Naive B cell (primary cell): Measurements from ENCODE around the gene C1QTNF3. TPM values are rescaled to one million over a fixed set of nuclear protein-coding genes. Genes with fewer than 3 reads are reported as not detected.
"Not testable (repeated sequence)": the region's sequence is repeated elsewhere in the genome, so short reads cannot be mapped to it uniquely, and the experiment has no call there.

Source experiments
- ATAC-seq, 2 donors: fragments of 150-1000 bp; cut with Tn5 transposase; 2 replicates each; pipeline ENCODE4 v1.10.0; 2021; ENCODE audit warnings: low read depth in 2 of 2, mild to moderate bottlenecking in 2 of 2, moderate library complexity in 2 of 2
- DNase-seq: peaks from one replicate; pipeline ENCODE4 v3.0.0; 2022
- H3K27ac Mint-ChIP-seq, 6 donors: one replicate each; pipeline ENCODE4 v1.8.0; 2020 to 2022; ENCODE audit warnings: mild to moderate bottlenecking in 6 of 6, mixed read lengths in 6 of 6, moderate library complexity in 5 of 6, inconsistent platforms in 2 of 6
- H3K27me3 Mint-ChIP-seq, 3 donors: one replicate each; pipeline ENCODE4 v1.8.0; 2021 to 2022; ENCODE audit warnings: mixed read lengths in 3 of 3, mild to moderate bottlenecking in 1 of 3
- H3K36me3 Mint-ChIP-seq, 2 donors: one replicate each; pipeline ENCODE4 v1.8.0; 2020 to 2022; ENCODE audit warnings: mixed read lengths in 2 of 2, inconsistent platforms in 1 of 2, mild to moderate bottlenecking in 1 of 2
- H3K4me1 Mint-ChIP-seq, 3 donors: one replicate each; pipeline ENCODE4 v1.8.0; 2020 to 2022; ENCODE audit warnings: mixed read lengths in 3 of 3, inconsistent platforms in 1 of 3, mild to moderate bottlenecking in 1 of 3, moderate library complexity in 1 of 3
- H3K4me3 Mint-ChIP-seq, 8 donors: one replicate each; pipeline ENCODE4 v1.8.0; 2020 to 2022; ENCODE audit warnings: mild to moderate bottlenecking in 8 of 8, mixed read lengths in 8 of 8, moderate library complexity in 8 of 8, inconsistent platforms in 2 of 8
- H3K9me3 Mint-ChIP-seq, 7 donors: one replicate each; pipeline ENCODE4 v1.8.0; 2020 to 2022; ENCODE audit warnings: mixed read lengths in 7 of 7, mild to moderate bottlenecking in 5 of 7, inconsistent platforms in 2 of 7, moderate library complexity in 1 of 7
- polyA plus RNA-seq, 6 donors: library from polyadenylated mRNA; unstranded; fragments of 300-500 nt; fragmentation: Illumina TruSeq; gene quantifications; one replicate each; pipeline ENCODE4 v1.2.3, GENCODE V29; 2021; ENCODE audit warnings: low read depth in 6 of 6

C1QTNF3 gene
- polyA plus RNA-seq, result under 1 TPM in 4 of 6 donors, not detected in 2; 0.51 to 0.92 (median 0.67) TPM

- peaks cover 0 to 4% (median 0%) of the 10 kb centered on the region in 7 donors for H3K9me3 Mint-ChIP-seq
- H3K4me3 Mint-ChIP-seq, result peak within 1 kb of the TSS in 4 of 8 donors; percentile 25 to 77 (median 36)
- H3K27ac Mint-ChIP-seq, result peak within 1 kb of the TSS; percentile 8 to 85 (median 46)
- ATAC-seq, result no peak
- no peaks in the 10 kb centered on the region for H3K27me3 Mint-ChIP-seq
- H3K4me1 Mint-ChIP-seq, result peaks cover 16 to 30% (median 26%) of the 10 kb centered on the region in 3 donors
- no peak for DNase-seq
- H3K36me3 Mint-ChIP-seq, result peaks cover 0 to 8% of the 10 kb centered on the region in 2 donors
Observed at GRCh38 chr5:34043099-34043876, at the start of gene C1QTNF3. TSS of gene C1QTNF3 (minus strand) at chr5:34043213. CDS start at chr5:34043125, 88 bp downstream.

DNA sequence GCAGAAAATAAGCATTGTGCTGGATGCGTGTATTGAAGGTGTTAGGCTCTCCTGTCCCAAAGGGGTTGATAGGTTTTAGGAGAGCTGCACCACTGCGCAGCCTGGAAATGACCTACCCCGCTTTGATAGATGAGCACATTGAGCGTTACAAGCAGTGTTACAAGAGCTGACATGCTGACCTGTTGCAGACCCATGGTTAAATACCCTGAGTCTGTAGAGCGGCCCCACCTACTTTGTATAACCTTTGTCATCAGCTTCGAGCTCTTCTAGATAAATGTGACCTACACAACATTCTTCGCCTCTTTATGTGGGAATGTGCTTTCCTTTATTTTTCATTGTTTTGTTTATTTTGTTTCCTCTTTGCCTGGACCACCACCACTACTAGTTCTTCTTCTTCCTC lies 48.0 kb upstream of the C1QTNF3 start:
- H3K27me3 Mint-ChIP-seq, H3K9me3 Mint-ChIP-seq, H3K36me3 Mint-ChIP-seq: not testable (repeated sequence)

DNA sequence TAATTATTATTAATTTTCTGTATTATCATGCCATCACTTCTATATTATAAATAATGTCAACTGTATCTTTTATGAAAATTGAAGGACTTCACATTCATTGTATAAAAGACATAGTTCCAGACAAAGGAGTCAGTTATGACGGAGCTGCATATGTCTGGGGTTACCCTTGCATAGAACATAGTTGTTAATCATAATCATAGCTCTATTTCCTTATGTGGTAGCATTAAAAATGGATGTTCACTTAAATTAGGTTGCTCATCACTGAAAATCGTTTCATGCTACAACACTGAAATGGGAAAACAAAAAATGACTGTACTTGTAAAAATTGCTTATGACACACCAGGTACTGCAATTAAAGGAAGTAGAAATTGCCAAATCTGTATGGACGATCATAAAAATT lies 46.8 kb upstream of the C1QTNF3 start:
- not testable (repeated sequence) for H3K4me1 Mint-ChIP-seq, H3K4me3 Mint-ChIP-seq, H3K36me3 Mint-ChIP-seq, H3K27me3 Mint-ChIP-seq, DNase-seq, H3K9me3 Mint-ChIP-seq, ATAC-seq, H3K27ac Mint-ChIP-seq

More for the DNA sequence above, 48.0 kb upstream of the C1QTNF3 start:
- DNase-seq, ATAC-seq, H3K27ac Mint-ChIP-seq, H3K4me3 Mint-ChIP-seq, H3K4me1 Mint-ChIP-seq: not testable (repeated sequence)

DNA sequence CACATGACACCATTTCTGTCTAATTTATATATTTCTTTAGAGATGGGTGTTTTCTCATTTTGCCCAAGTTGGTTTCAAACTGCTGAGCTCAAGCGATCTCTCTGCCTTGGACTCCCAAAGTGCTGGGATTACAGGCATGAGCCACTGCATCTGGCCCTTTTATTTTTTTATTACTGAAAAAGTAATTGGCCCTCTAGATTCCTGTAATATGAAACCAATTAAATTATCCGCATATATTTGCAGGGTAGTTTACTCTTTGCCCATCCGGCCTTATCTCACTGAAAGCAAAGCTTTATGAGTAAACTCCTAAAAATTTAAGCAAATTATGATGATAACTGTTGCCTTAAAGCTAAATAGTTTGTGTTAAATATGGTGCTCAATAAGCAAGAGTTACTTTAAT lies 44.7 kb upstream of the C1QTNF3 start:
- not testable (repeated sequence) for H3K4me3 Mint-ChIP-seq, H3K27me3 Mint-ChIP-seq, ATAC-seq, H3K4me1 Mint-ChIP-seq, H3K27ac Mint-ChIP-seq, H3K9me3 Mint-ChIP-seq, H3K36me3 Mint-ChIP-seq, DNase-seq

DNA sequence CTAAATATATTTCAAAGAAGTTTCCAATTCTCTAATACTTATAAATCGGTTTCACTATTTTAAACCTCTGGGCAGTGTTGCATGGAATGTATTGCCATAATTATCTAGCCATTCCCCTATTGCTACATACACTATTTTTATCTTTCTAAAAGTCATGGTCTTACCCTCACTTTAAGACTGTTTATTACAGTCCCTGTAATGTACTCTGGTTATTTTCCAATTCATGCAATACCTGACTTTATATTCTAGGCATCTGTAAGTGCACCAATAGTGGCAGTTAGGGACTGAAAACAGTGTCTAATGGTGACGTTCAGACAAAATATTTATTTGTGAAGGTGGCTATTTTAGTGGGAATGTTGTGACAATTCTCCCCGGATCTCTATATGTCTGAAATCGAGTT lies 40.9 kb upstream of the C1QTNF3 start:
- not testable (repeated sequence) for H3K27me3 Mint-ChIP-seq, DNase-seq, H3K36me3 Mint-ChIP-seq, H3K4me1 Mint-ChIP-seq, ATAC-seq, H3K9me3 Mint-ChIP-seq, H3K4me3 Mint-ChIP-seq, H3K27ac Mint-ChIP-seq

GRCh38 chr5:34079505-34079904 lies 36.5 kb upstream of the C1QTNF3 start:
- not testable (repeated sequence) for H3K4me3 Mint-ChIP-seq, H3K4me1 Mint-ChIP-seq, ATAC-seq, H3K9me3 Mint-ChIP-seq, H3K36me3 Mint-ChIP-seq, H3K27me3 Mint-ChIP-seq, DNase-seq, H3K27ac Mint-ChIP-seq

DNA sequence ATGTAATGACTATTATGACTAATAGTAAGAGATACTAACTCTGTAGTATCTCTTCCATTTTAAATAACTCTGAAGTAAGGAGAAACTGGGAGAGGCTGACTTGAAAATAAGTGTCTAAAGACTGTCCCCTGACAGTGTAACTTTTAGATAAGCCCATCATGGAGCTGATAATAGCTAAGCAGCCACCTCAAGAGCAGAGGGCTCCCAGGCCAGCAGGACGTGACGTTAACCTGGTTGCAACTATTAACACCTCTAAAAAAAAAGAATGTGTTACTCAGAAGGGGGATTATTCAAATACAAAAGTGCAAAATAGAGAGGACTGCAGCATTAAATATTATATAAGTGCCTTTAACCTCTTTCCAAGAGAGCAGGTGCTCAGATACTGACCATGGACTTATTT lies 34.6 kb upstream of the C1QTNF3 start:
- H3K4me1 Mint-ChIP-seq, ATAC-seq, H3K27me3 Mint-ChIP-seq, H3K9me3 Mint-ChIP-seq, DNase-seq, H3K36me3 Mint-ChIP-seq, H3K27ac Mint-ChIP-seq, H3K4me3 Mint-ChIP-seq: not testable (repeated sequence)

DNA sequence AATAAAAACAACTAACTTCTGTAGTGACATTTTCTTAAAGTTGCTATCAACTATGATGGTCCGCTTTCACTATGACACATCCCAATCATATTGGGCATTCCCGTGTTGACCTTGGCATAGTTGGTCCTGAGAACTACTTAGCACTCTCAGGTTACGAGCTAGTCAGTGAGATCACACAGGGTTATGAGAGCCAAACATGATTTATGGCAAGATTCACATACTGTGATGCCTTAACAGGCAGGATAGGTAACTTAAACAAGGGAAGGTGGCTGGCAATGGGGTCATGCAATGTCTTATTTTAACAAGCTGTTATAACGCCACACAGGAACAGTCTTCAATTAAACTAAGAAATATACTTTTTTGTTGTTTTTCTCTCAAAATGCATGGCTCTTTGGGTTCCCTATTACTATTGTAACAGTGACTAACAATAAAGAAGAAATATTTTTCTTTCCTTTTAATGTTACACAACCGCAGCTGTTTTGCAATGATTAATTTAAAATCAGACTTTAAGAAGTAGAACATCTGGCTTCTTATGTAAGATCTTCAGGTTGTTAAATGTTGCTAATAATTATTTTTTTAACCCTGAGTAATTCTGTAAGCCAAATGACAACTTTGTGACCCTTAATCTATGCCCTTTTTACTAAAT lies 33.8 kb upstream of the C1QTNF3 start:
- not testable (repeated sequence) for DNase-seq, H3K27ac Mint-ChIP-seq, H3K4me3 Mint-ChIP-seq, H3K9me3 Mint-ChIP-seq, ATAC-seq, H3K4me1 Mint-ChIP-seq, H3K27me3 Mint-ChIP-seq, H3K36me3 Mint-ChIP-seq

GRCh38 chr5:34074472-34074871 lies 31.5 kb upstream of the C1QTNF3 start:
- H3K4me1 Mint-ChIP-seq, H3K9me3 Mint-ChIP-seq, H3K36me3 Mint-ChIP-seq, DNase-seq, H3K27ac Mint-ChIP-seq, H3K4me3 Mint-ChIP-seq, ATAC-seq, H3K27me3 Mint-ChIP-seq: not testable (repeated sequence)

DNA sequence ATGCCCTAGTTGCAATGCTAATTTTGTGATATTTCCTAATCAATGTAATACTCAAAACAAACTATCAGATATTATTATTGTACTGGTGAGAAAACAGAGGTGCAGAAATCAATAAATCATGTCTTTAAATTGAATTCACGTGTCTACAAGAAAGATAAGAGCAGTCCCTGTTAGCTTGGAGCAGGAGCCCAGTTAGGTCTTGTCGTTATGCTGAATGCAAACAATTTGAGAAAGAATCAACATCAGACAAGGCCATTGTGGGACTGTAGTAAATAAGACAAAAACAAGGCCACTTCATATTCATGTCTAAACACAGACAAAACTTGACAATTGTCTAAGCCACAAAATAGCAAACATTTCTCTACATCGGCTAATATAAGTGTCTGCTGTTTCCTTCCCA lies 31.1 kb upstream of the C1QTNF3 start:
- not testable (repeated sequence) for H3K4me3 Mint-ChIP-seq, H3K27ac Mint-ChIP-seq

GRCh38 chr5:34070626-34071025 lies 27.6 kb upstream of the C1QTNF3 start:
- H3K9me3 Mint-ChIP-seq, result peaks cover 0 to 15% (median 9%) of the 10 kb centered on the region in 7 donors
- not testable (repeated sequence) for H3K4me3 Mint-ChIP-seq, ATAC-seq, H3K27me3 Mint-ChIP-seq, DNase-seq, H3K36me3 Mint-ChIP-seq, H3K4me1 Mint-ChIP-seq, H3K27ac Mint-ChIP-seq

More for the DNA sequence above, 31.1 kb upstream of the C1QTNF3 start:
- DNase-seq, H3K27me3 Mint-ChIP-seq, H3K9me3 Mint-ChIP-seq, H3K36me3 Mint-ChIP-seq, ATAC-seq, H3K4me1 Mint-ChIP-seq: not testable (repeated sequence)

DNA sequence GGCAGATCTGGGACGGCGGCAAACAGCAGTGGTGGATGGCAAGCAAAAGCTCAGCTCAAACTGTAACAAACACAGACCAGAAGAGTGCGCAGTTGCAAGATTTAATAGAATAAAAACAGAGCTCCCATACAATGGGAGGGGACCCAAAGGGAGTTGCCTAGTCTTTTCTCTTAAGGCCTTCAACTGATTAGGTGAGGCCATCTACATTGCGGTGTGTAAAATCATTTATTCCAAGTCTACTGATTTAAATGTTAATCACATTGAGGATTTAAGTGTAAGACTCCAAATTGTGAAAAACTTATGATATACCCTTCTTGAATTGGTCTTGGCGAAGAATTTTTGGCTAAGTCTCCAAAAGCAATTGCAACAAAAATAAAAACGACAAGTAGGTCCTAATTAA lies 21.6 kb upstream of the C1QTNF3 start:
- H3K9me3 Mint-ChIP-seq, result peaks cover 5 to 36% (median 14%) of the 10 kb centered on the region in 7 donors
- no peak overlapping the region for H3K27ac Mint-ChIP-seq
- H3K36me3 Mint-ChIP-seq, result peaks cover 27 to 32% of the 10 kb centered on the region in 2 donors
- ATAC-seq, result no peak
- no peaks in the 10 kb centered on the region for H3K4me1 Mint-ChIP-seq
- DNase-seq, result no peak
- H3K27me3 Mint-ChIP-seq, result no peaks in the 10 kb centered on the region
- H3K4me3 Mint-ChIP-seq, result no peak overlapping the region

DNA sequence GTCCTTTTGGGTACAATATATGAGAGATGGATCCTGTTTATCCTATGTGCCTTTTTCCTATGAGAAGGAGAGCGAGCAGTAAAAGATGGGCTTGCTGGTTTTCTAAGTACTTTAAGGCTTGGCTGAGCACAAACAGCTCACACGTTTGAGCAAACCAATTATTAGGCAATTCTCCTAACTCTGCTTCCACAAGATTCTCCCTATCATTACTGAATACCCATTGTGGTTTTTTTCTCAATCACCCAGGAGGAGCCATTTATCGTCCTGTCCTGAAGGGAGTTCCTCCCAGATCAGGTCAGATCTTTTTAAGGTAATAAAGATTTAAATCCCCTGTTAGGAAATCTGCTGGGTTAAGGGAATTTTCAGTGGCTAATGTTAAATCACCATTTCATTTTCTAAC lies 19.4 kb upstream of the C1QTNF3 start:
- Mint-ChIP-seq H3K9me3 (peaks cover 5 to 34% (median 14%) of the 10 kb centered on the region in 7 donors), H3K27me3 (no peaks in the 10 kb centered on the region), H3K4me1 (no peaks in the 10 kb centered on the region), H3K36me3 (peaks cover 39 to 43% of the 10 kb centered on the region in 2 donors), H3K4me3 (no peak overlapping the region), H3K27ac (no peak overlapping the region)
- DNase-seq (no peak), ATAC-seq (no peak)

DNA sequence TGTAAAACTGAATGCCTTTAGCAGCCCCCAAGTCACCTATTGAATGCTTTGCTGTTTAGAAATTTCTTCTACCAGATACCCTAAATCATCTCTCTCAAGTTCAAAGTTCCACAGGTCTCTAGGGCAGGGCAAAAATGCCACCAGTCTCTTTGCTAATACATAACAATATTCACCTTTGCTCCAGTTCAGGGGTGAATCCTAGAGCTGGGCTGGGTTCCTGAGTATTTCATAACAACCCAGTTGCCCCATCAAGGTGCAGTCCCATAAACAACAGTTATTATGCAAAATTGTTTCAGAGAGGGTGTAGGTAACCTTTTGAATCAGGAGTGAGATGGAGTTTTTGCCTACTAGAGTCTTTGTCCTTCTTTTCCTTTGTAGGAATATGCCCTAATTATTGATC lies 19.0 kb upstream of the C1QTNF3 start:
- Mint-ChIP-seq H3K27ac (no peak overlapping the region), H3K4me1 (no peaks in the 10 kb centered on the region), H3K9me3 (peaks cover 5 to 30% (median 12%) of the 10 kb centered on the region in 7 donors), H3K36me3 (peaks cover 35 to 39% of the 10 kb centered on the region in 2 donors), H3K27me3 (no peaks in the 10 kb centered on the region), H3K4me3 (no peak overlapping the region)
- ATAC-seq (no peak), DNase-seq (no peak)
